ENCODE data around the gene TBRG4.
A peak's percentile ranks its signal among the peaks of the same experiment; 100 is the strongest.

TBRG4 gene

GRCh38 chr7:45130910-45131309 is 19.4 kb upstream of the TBRG4 start:
- Histone ChIP-seq H3F3A (ENCODE audit: low read depth) (no peaks in the 10 kb centered on the region), H3K4me1 (ENCODE audit: insufficient read depth, low read length, poor library complexity, severe bottlenecking) (peaks cover 2% of the 10 kb centered on the region), H3K36me3 (ENCODE audit: insufficient read depth, low read length) (no peaks in the 10 kb centered on the region), H3K4me2 (ENCODE audit: low read depth, low read length, poor library complexity, severe bottlenecking) (no peak overlapping the region), H2AFZ (ENCODE audit: low read length) (no peak overlapping the region), H3K9me3 (ENCODE audit: insufficient read depth, low read depth, low read length) (no peaks in the 10 kb centered on the region), H3K79me2 (ENCODE audit: insufficient read depth, low read length) (no peaks in the 10 kb centered on the region), H4K20me1 (ENCODE audit: insufficient read depth, low read length, poor library complexity, severe bottlenecking) (no peaks in the 10 kb centered on the region), H3K9ac (ENCODE audit: low read depth, low read length, poor library complexity, severe bottlenecking) (no peak overlapping the region), H3K27me3 (ENCODE audit: insufficient read depth, low read length, poor library complexity, severe bottlenecking) (no peaks in the 10 kb centered on the region), H3K4me3 (ENCODE audit: low read length, poor library complexity, severe bottlenecking) (no peak overlapping the region), H3K9me2 (replicated peaks; ENCODE audit: low read depth, low read length) (no peaks in the 10 kb centered on the region)
- no peak for TF ChIP-seq EZH2phosphoT487 (IDR thresholded peaks at IDR 0.05; ENCODE audit: borderline replicate concordance)
- TF ChIP-seq, protein P1, sequence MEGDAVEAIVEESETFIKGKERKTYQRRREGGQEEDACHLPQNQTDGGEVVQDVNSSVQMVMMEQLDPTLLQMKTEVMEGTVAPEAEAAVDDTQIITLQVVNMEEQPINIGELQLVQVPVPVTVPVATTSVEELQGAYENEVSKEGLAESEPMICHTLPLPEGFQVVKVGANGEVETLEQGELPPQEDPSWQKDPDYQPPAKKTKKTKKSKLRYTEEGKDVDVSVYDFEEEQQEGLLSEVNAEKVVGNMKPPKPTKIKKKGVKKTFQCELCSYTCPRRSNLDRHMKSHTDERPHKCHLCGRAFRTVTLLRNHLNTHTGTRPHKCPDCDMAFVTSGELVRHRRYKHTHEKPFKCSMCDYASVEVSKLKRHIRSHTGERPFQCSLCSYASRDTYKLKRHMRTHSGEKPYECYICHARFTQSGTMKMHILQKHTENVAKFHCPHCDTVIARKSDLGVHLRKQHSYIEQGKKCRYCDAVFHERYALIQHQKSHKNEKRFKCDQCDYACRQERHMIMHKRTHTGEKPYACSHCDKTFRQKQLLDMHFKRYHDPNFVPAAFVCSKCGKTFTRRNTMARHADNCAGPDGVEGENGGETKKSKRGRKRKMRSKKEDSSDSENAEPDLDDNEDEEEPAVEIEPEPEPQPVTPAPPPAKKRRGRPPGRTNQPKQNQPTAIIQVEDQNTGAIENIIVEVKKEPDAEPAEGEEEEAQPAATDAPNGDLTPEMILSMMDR (conservative IDR thresholded peaks at IDR 0.05; ENCODE audit: low read length): no peak

- Histone ChIP-seq H3K9ac (ENCODE audit: low read depth, low read length, poor library complexity, severe bottlenecking) (no peak overlapping the region), H4K20me1 (ENCODE audit: insufficient read depth, low read length, poor library complexity, severe bottlenecking) (no peaks in the 10 kb centered on the region), H2AFZ (ENCODE audit: low read length) (no peak overlapping the region), H3K36me3 (ENCODE audit: insufficient read depth, low read length) (no peaks in the 10 kb centered on the region), H3K79me2 (ENCODE audit: insufficient read depth, low read length) (no peaks in the 10 kb centered on the region), H3K9me2 (replicated peaks; ENCODE audit: low read depth, low read length) (no peaks in the 10 kb centered on the region), H3K9me3 (ENCODE audit: insufficient read depth, low read depth, low read length) (no peaks in the 10 kb centered on the region), H3K27me3 (ENCODE audit: insufficient read depth, low read length, poor library complexity, severe bottlenecking) (no peaks in the 10 kb centered on the region), H3K4me1 (ENCODE audit: insufficient read depth, low read length, poor library complexity, severe bottlenecking) (no peaks in the 10 kb centered on the region), H3K4me3 (ENCODE audit: low read length, poor library complexity, severe bottlenecking) (no peak overlapping the region), H3K4me2 (ENCODE audit: low read depth, low read length, poor library complexity, severe bottlenecking) (no peak overlapping the region), H3F3A (ENCODE audit: low read depth) (no peaks in the 10 kb centered on the region)
- no peak for TF ChIP-seq EZH2phosphoT487 (IDR thresholded peaks at IDR 0.05; ENCODE audit: borderline replicate concordance)
- TF ChIP-seq, protein P1 (conservative IDR thresholded peaks at IDR 0.05; ENCODE audit: low read length): no peak
Measured at GRCh38 chr7:45129906-45130305, 18.4 kb upstream of the TBRG4 start.

- TF ChIP-seq, protein P1 (conservative IDR thresholded peaks at IDR 0.05; ENCODE audit: low read length): 0 out of 2 replicates have a peak, but pooled peaks have one; percentile 8
- no peak for TF ChIP-seq EZH2phosphoT487 (IDR thresholded peaks at IDR 0.05; ENCODE audit: borderline replicate concordance)
- Histone ChIP-seq H3K36me3 (ENCODE audit: insufficient read depth, low read length) (no peaks in the 10 kb centered on the region), H3K9me2 (replicated peaks; ENCODE audit: low read depth, low read length) (no peaks in the 10 kb centered on the region), H3K9me3 (ENCODE audit: insufficient read depth, low read depth, low read length) (no peaks in the 10 kb centered on the region), H3K27me3 (ENCODE audit: insufficient read depth, low read length, poor library complexity, severe bottlenecking) (no peaks in the 10 kb centered on the region), H2AFZ (ENCODE audit: low read length) (no peak overlapping the region), H3K4me3 (ENCODE audit: low read length, poor library complexity, severe bottlenecking) (no peak overlapping the region), H3K9ac (ENCODE audit: low read depth, low read length, poor library complexity, severe bottlenecking) (no peak overlapping the region), H3K79me2 (ENCODE audit: insufficient read depth, low read length) (no peaks in the 10 kb centered on the region), H3K4me2 (ENCODE audit: low read depth, low read length, poor library complexity, severe bottlenecking) (no peak overlapping the region), H3F3A (ENCODE audit: low read depth) (no peaks in the 10 kb centered on the region), H3K4me1 (ENCODE audit: insufficient read depth, low read length, poor library complexity, severe bottlenecking) (no peaks in the 10 kb centered on the region), H4K20me1 (ENCODE audit: insufficient read depth, low read length, poor library complexity, severe bottlenecking) (no peaks in the 10 kb centered on the region)
Measured at GRCh38 chr7:45129181-45129800, 17.8 kb upstream of the TBRG4 start.

Data from Loucy (cell line).